SJSA1 (cell line): Measurements from ENCODE around the gene RALBP1. TPM values are rescaled to one million over a fixed set of nuclear protein-coding genes. Genes with fewer than 3 reads are reported as not detected.
"Not testable (repeated sequence)": the region's sequence is repeated elsewhere in the genome, so short reads cannot be mapped to it uniquely, and the experiment has no call there.

Experiments
- DNase-seq, 2 experiments: peaks; one replicate each; pipeline ENCODE4 v3.0.0-alpha.2; 2015 to 2020; ENCODE audit warnings: low spot score in 2 of 2, low read depth in 1 of 2
- H3K27ac ChIP-seq: fragments of 250-450 bp; sonication (Bioruptor Pico); 2 replicates; pipeline ENCODE4 v1.5.1; 2020; ENCODE audit warnings: mild to moderate bottlenecking, moderate library complexity
- H3K27me3 ChIP-seq: fragments of 250-450 bp; sonication (Bioruptor Pico); replicated peaks from 2 replicates; pipeline ENCODE4 v1.5.1; 2020; ENCODE audit warnings: mild to moderate bottlenecking, moderate library complexity
- H3K36me3 ChIP-seq: fragments of 250-450 bp; sonication (Bioruptor Pico); 2 replicates; pipeline ENCODE4 v1.5.1; 2020; ENCODE audit warnings: mild to moderate bottlenecking
- H3K4me1 ChIP-seq: fragments of 250-450 bp; sonication (Bioruptor Pico); replicated peaks from 2 replicates; pipeline ENCODE4 v1.6.1; 2021; ENCODE audit warnings: mild to moderate bottlenecking
- H3K4me3 ChIP-seq: fragments of 250-450 bp; sonication (Bioruptor Pico); 2 replicates; pipeline ENCODE4 v1.5.1; 2020; ENCODE audit warnings: mild to moderate bottlenecking
- H3K9me3 ChIP-seq: fragments of 250-450 bp; sonication (Bioruptor Pico); replicated peaks from 2 replicates; pipeline ENCODE4 v1.5.1; 2020; ENCODE audit warnings: mild to moderate bottlenecking
- total RNA-seq: library from RNA; depleted of rRNA; stranded (reverse); fragments of >200 nt; shearing (Covaris generic); gene quantifications from 2 replicates; pipeline ENCODE4 v1.2.3, GENCODE V29; 2014

Gene RALBP1
- total RNA-seq, 1 experiment from 2014 or later, result 85.3 TPM

DNA sequence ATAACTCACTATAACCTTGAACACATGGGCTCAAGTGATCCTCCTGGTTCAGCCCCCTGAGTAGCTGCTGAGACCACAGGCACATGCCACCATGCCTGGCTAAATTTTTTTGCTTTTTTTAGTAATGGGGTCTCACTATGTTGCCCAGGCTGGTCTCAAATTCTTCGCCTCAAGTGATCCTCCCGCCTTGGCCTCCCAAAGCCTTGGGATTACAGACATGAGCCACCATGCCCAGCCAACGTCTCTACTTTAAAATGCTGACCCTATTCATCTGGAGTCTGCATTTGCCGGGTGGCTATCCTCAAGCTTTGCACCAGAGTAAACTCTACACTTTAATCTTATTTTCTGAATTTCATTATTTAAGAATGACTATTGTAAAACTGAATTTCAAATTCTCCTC is 37.6 kb upstream of the RALBP1 start:
- peaks cover 4% of the 10 kb centered on the region; the same call in 1 of the 2 replicates for H3K4me1 ChIP-seq
- H3K27me3 ChIP-seq, result no peaks in the 10 kb centered on the region
- no peak overlapping the region for H3K4me3 ChIP-seq
- no peaks in the 10 kb centered on the region for H3K9me3 ChIP-seq
- no peaks in the 10 kb centered on the region for H3K36me3 ChIP-seq
- H3K27ac ChIP-seq, result no peak overlapping the region
- no peak for DNase-seq

DNA sequence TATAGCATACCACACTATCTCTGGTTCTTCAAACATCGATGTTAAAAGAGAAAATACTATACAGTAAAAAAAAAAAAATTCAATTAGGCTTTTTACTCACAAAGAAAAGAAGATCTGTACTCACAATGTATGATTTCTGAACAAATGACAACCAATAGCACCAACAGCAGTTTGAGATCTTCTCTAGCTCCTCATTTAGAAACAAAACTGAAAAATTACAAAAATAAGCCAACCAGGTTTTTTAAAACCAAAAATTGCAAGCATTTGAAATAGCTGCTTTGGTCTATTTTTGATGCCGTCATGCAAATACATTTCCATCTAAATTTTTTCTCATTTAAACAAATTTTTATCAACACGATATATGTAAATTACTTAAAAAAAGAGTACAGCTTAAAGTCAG is 34.3 kb upstream of the RALBP1 start:
- peaks cover 4% of the 10 kb centered on the region; the same call in 1 of the 2 replicates for H3K4me1 ChIP-seq
- no peak overlapping the region for H3K4me3 ChIP-seq

GRCh38 chr18:9444549-9444948 is 30.8 kb upstream of the RALBP1 start:
- Histone ChIP-seq H3K9me3 (no peaks in the 10 kb centered on the region; the same call in 1 of the 2 replicates), H3K4me1 (no peaks in the 10 kb centered on the region), H3K27ac (no peak overlapping the region), H3K4me3 (no peak overlapping the region), H3K36me3 (no peaks in the 10 kb centered on the region), H3K27me3 (no peaks in the 10 kb centered on the region)
- no peak for DNase-seq

More for the DNA sequence above, 34.3 kb upstream of the RALBP1 start:
- H3K36me3 ChIP-seq, result no peaks in the 10 kb centered on the region
- H3K27me3 ChIP-seq, result no peaks in the 10 kb centered on the region
- no peaks in the 10 kb centered on the region for H3K9me3 ChIP-seq
- DNase-seq, result no peak
- H3K27ac ChIP-seq, result no peak overlapping the region

DNA sequence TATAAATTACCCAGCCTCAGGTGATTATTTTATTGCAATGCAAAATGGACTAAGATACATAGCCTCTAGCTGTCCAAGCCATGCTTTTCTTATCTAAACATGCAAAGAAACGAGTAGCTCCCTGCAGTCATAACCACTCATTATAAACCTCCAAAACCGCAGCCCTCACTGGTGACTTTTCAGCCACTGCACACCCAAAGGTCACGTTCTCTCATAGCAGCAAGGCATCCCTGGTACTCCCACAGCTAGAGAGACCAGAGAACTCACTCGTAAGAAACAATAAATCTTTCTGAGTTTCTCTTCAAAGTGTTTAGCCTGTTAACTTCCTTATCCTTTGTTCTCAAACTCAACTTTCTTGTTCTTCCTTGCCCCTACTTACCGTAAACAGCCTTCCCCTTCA is 28.5 kb upstream of the RALBP1 start:
- no peak overlapping the region for H3K27ac ChIP-seq
- H3K27me3 ChIP-seq, result no peaks in the 10 kb centered on the region
- DNase-seq, result no peak

DNA sequence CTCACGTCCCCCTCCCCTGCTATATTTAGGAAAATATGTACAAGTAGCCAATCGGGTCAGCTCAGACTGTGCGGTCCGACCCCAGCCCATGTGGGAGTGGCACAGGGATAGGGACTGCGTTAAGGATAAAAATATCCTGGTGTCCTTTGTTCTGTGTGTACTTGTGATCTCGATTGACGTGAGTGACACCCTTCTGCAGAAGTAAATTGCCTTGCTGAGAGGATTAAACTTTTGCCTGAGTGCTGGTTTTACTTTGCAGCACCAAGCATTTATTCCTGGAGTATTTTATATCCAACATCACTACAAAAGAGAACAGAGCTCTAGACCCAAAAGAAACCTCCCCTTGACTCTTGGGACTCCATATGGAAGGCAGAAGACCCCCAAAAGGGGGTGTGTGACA is 28.0 kb upstream of the RALBP1 start:
- no peaks in the 10 kb centered on the region for H3K27me3 ChIP-seq
- H3K27ac ChIP-seq, result no peak overlapping the region
- H3K4me3 ChIP-seq, result no peak overlapping the region
- no peaks in the 10 kb centered on the region for H3K4me1 ChIP-seq
- H3K36me3 ChIP-seq, result no peaks in the 10 kb centered on the region
- no peaks in the 10 kb centered on the region; the same call in 1 of the 2 replicates for H3K9me3 ChIP-seq
- DNase-seq, result no peak

More for the DNA sequence above, 28.5 kb upstream of the RALBP1 start:
- Histone ChIP-seq H3K9me3 (no peaks in the 10 kb centered on the region; the same call in 1 of the 2 replicates), H3K36me3 (no peaks in the 10 kb centered on the region), H3K4me3 (no peak overlapping the region), H3K4me1 (no peaks in the 10 kb centered on the region)

GRCh38 chr18:9449600-9450414 is 25.5 kb upstream of the RALBP1 start:
- no peaks in the 10 kb centered on the region for H3K4me1 ChIP-seq
- no peak for DNase-seq
- no peaks in the 10 kb centered on the region; the same call in 1 of the 2 replicates for H3K9me3 ChIP-seq

DNA sequence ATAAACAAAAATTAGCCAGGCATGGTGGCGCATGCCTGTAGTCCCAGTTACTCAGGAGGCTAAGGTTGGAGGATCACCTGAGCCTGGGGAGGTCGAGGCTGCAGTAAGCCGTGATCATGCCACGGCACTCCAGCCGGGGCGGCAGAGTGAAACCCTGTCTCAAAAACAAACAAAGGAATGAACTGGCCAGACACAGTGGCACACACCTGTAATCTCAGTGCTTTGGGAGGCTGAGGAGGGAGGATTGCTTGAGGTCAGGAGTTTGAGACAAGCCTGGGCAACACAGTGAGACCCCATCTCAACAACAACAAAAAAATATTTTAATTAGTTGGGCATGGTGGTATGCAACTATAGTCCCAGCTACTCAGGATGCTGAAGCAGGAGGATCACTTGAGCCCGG is 24.4 kb upstream of the RALBP1 start:
- not testable (repeated sequence) for H3K27ac ChIP-seq, H3K36me3 ChIP-seq, DNase-seq, H3K27me3 ChIP-seq, H3K4me1 ChIP-seq, H3K4me3 ChIP-seq, H3K9me3 ChIP-seq

More at GRCh38 chr18:9449600-9450414, 25.5 kb upstream of the RALBP1 start:
- no peaks in the 10 kb centered on the region for H3K27me3 ChIP-seq
- H3K4me3 ChIP-seq, result no peak overlapping the region
- no peaks in the 10 kb centered on the region for H3K36me3 ChIP-seq
- H3K27ac ChIP-seq, result no peak overlapping the region

- Histone ChIP-seq H3K27ac (no peak overlapping the region), H3K4me3 (no peak overlapping the region), H3K4me1 (no peaks in the 10 kb centered on the region), H3K27me3 (no peaks in the 10 kb centered on the region), H3K36me3 (no peaks in the 10 kb centered on the region), H3K9me3 (peaks cover 8% of the 10 kb centered on the region; the same call in 1 of the 2 replicates)
- no peak for DNase-seq
Observed at GRCh38 chr18:9453283-9453682, 22.0 kb upstream of the RALBP1 start.

DNA sequence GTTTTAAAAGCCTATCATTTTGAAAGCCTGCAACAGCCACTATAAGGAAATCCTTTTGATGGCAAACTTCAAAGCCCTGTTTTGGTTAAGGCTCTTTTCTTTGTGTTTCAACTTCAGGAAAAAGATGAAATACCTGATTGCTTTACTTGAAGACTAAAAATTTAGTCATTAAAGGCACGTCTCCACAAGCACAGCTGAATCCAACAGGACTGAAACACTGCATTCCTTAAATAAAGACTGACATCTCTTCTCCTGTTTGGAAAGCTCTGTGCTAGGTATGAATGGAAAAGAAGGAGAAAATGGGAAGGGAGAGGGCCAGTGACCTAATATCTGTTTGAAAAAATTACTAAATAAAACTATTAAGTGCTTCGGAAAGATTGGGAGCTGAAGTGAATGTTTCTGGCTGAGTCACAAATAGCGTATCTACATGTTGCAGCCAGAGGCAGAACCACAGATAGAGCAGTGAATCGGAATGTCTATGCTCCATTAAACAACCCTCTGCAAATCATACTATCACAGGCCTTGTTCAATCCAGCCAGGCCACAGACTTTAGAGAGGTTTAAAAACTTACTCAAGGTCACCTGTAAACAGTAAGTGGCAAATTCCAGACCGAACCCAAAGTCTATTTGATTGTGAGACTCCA is 21.1 kb upstream of the RALBP1 start:
- Histone ChIP-seq H3K27ac (no peak overlapping the region), H3K27me3 (no peaks in the 10 kb centered on the region), H3K4me3 (no peak overlapping the region), H3K36me3 (no peaks in the 10 kb centered on the region), H3K4me1 (no peaks in the 10 kb centered on the region), H3K9me3 (peaks cover 8% of the 10 kb centered on the region; the same call in 1 of the 2 replicates)
- DNase-seq, result no peak

DNA sequence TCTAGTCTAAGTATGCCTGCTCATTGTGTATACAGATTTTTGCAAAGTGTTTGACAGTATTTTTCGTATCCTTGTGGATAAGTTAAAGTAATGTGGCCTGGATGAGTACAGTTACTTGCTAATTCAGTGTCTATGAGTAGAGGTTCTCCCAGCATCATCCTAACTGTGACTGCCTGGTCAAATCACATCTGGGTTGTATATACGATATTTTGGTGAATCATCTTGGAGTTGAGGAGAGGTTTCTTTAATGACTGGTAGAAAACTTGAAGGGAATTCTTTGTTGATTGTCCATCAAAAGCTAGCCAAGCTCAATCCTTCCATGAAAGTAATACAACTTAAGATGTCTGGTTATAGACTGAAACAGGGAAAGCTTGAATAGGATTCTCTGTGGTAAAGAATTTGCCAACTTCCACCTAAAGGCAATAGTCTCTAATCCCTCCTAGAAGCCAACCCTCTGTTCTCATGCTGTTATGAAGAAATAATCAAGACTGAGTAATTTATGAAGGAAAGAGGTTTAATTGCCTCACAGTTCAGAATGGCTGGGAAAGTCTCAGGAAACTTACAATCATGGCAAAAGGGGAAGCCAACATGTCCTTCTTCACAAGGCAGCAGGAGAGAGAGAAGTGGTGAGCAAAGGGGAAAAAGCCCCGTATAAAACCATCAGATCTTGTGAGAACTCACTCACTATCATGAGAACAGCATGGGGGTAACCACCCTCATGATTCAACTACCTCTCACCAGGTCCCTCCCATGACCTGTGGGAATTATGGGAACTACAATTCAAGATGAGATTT is 19.4 kb upstream of the RALBP1 start:
- H3K4me1 ChIP-seq, result no peaks in the 10 kb centered on the region
- H3K27ac ChIP-seq, result no peak overlapping the region
- H3K4me3 ChIP-seq, result no peak overlapping the region
- no peaks in the 10 kb centered on the region for H3K27me3 ChIP-seq
- DNase-seq, result no peak
- peaks cover 8% of the 10 kb centered on the region; the same call in 1 of the 2 replicates for H3K9me3 ChIP-seq
- H3K36me3 ChIP-seq, result no peaks in the 10 kb centered on the region

GRCh38 chr18:9466127-9466526 is 9.2 kb upstream of the RALBP1 start:
- Histone ChIP-seq H3K27me3 (no peaks in the 10 kb centered on the region), H3K9me3 (peaks cover 6% of the 10 kb centered on the region; the same call in 1 of the 2 replicates), H3K36me3 (no peaks in the 10 kb centered on the region), H3K4me3 (no peak overlapping the region), H3K4me1 (no peaks in the 10 kb centered on the region), H3K27ac (no peak overlapping the region)
- DNase-seq, result no peak

DNA sequence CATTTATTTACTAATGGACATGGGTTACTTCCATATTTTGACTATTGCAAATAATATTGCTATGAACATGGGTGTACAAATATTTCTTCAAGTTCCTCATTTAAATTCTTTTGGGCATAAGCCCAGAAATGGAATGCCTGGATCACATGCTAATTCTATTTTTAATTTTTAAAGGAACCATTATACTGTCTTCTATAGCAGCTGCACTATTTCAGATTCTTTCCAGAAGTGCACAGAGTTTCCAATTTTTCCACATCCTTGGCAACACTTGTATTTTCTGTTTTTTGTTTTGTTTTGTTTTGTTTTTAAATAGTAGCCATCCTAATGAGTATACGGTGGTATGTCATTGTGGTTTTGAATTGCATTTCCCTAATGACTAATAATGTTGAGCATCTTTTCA is 8.5 kb upstream of the RALBP1 start:
- no peaks in the 10 kb centered on the region for H3K4me1 ChIP-seq
- no peak for DNase-seq
- no peak overlapping the region for H3K4me3 ChIP-seq
- no peaks in the 10 kb centered on the region for H3K27me3 ChIP-seq
- H3K27ac ChIP-seq, result no peak overlapping the region
- no peaks in the 10 kb centered on the region for H3K36me3 ChIP-seq
- H3K9me3 ChIP-seq, result peaks cover 6% of the 10 kb centered on the region; the same call in 1 of the 2 replicates

DNA sequence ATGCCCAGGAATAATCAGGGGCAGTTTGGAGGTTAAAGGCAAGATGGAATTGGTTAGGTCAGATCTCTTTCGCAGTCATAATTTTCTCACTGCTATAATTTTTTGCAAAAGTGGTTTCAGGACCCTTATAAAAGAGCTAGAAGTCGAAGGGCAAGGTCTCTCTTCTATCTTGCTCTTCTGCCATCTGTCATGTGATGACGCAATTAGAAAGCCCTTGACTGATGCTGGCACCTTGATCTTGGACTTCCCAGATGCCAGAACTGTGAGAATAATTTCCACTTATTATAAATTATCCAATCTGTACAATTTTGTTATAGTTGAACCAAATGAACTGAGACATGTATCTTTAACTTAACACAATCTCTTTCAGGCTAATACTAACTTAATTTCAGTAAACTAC is 6.3 kb upstream of the RALBP1 start:
- H3K36me3 ChIP-seq, result no peaks in the 10 kb centered on the region
- peaks cover 6% of the 10 kb centered on the region; the same call in 1 of the 2 replicates for H3K9me3 ChIP-seq
- peaks cover 2% of the 10 kb centered on the region for H3K4me1 ChIP-seq
- DNase-seq, result no peak
- H3K27me3 ChIP-seq, result no peaks in the 10 kb centered on the region
- H3K27ac ChIP-seq, result no peak overlapping the region
- no peak overlapping the region for H3K4me3 ChIP-seq
